Hepatocyte (in vitro differentiated cells): ENCODE results near the gene BCAS3. TPM values are rescaled to one million over a fixed set of nuclear protein-coding genes. Genes with fewer than 3 reads are reported as not detected.

Source experiments
- DNase-seq: peaks from one replicate; pipeline ENCODE4 v3.0.0-alpha.2; 2016; ENCODE audit warnings: low spot score
- H2AFZ ChIP-seq: fragments of 200-600 bp; sonication (generic); 2 replicates; pipeline ENCODE4 v1.6.0; 2016; ENCODE audit warnings: antibody characterized with exemption, mild to moderate bottlenecking
- H3K27ac ChIP-seq: fragments of 200-600 bp; sonication (generic); 2 replicates; pipeline ENCODE4 v1.5.1; 2016; ENCODE audit warnings: mild to moderate bottlenecking
- H3K27me3 ChIP-seq: fragments of 200-600 bp; sonication (generic); 2 replicates; pipeline ENCODE4 v1.6.1; 2016
- H3K36me3 ChIP-seq: fragments of 200-600 bp; sonication (generic); replicated peaks from 2 replicates; pipeline ENCODE4 v1.5.1; 2016; ENCODE audit warnings: low read depth; ENCODE audit not compliant: insufficient read depth
- H3K4me1 ChIP-seq: fragments of 200-600 bp; sonication (generic); 2 replicates; pipeline ENCODE4 v1.5.1; 2016; ENCODE audit warnings: mild to moderate bottlenecking, moderate library complexity; ENCODE audit not compliant: insufficient read depth
- H3K4me2 ChIP-seq: fragments of 200-600 bp; sonication (generic); 2 replicates; pipeline ENCODE4 v1.6.0; 2016
- H3K4me3 ChIP-seq: fragments of 200-600 bp; sonication (generic); 2 replicates; pipeline ENCODE4 v1.5.1; 2016; ENCODE audit warnings: mild to moderate bottlenecking
- H3K79me2 ChIP-seq: fragments of 200-600 bp; sonication (generic); 2 replicates; pipeline ENCODE4 v1.6.0; 2017; ENCODE audit warnings: mild to moderate bottlenecking
- H3K9me2 ChIP-seq: fragments of 200-600 bp; sonication (generic); replicated peaks from 2 replicates; pipeline ENCODE4 v1.6.0; 2017; ENCODE audit warnings: mild to moderate bottlenecking; ENCODE audit not compliant: insufficient read depth
- H3K9me3 ChIP-seq: fragments of 200-600 bp; sonication (generic); 2 replicates; pipeline ENCODE4 v1.5.1; 2016; ENCODE audit warnings: low read depth, mild to moderate bottlenecking
- H4K20me1 ChIP-seq: fragments of 200-600 bp; sonication (generic); 2 replicates; pipeline ENCODE4 v1.6.0; 2016; ENCODE audit warnings: mild to moderate bottlenecking; ENCODE audit not compliant: insufficient read depth, poor library complexity, severe bottlenecking
- EZH2 ChIP-seq: fragments of 200-600 bp; sonication (generic); IDR thresholded peaks from 2 replicates; pipeline ENCODE4 v1.6.1; 2016; ENCODE audit warnings: antibody characterized with exemption, mild to moderate bottlenecking, borderline replicate concordance
- EZH2phosphoT487 ChIP-seq: fragments of 200-600 bp; sonication (generic); IDR thresholded peaks from one replicate; pipeline ENCODE4 v1.6.1; 2018; ENCODE audit warnings: antibody characterized with exemption, mild to moderate bottlenecking, low read depth, moderate library complexity; ENCODE audit not compliant: unreplicated experiment, severe bottlenecking
- WGBS: methylation state at CpG from one replicate; pipeline ENCODE4 v1.1.6; 2016; ENCODE audit warnings: low lambda C conversion rate; ENCODE audit errors: missing lambda C conversion rate; 5-methylcytosine and 5-hydroxymethylcytosine counted together
- polyA plus RNA-seq: library from polyadenylated mRNA; unstranded; fragments of >200 nt; fragmentation: Nextera tagmentation; extraction: Ambion mirVana; gene quantifications from 2 replicates; pipeline ENCODE4 v1.2.1, GENCODE V29; 2016
- total RNA-seq: library from RNA; depleted of rRNA; stranded (reverse); fragments of >200 nt; gene quantifications from 2 replicates; pipeline ENCODE4 v1.2.3, GENCODE V29; 2014
- TF ChIP-seq, protein P1 (sequence below): fragments of 200-600 bp; sonication (generic); IDR thresholded peaks from 2 replicates; pipeline ENCODE4 v1.5.1; 2016; ENCODE audit warnings: antibody characterized with exemption, mild to moderate bottlenecking; ENCODE audit not compliant: poor library complexity

Gene BCAS3
- total and polyA plus RNA-seq, 2 experiments from 2014 or later: 16.5 to 58.8 TPM

DNA sequence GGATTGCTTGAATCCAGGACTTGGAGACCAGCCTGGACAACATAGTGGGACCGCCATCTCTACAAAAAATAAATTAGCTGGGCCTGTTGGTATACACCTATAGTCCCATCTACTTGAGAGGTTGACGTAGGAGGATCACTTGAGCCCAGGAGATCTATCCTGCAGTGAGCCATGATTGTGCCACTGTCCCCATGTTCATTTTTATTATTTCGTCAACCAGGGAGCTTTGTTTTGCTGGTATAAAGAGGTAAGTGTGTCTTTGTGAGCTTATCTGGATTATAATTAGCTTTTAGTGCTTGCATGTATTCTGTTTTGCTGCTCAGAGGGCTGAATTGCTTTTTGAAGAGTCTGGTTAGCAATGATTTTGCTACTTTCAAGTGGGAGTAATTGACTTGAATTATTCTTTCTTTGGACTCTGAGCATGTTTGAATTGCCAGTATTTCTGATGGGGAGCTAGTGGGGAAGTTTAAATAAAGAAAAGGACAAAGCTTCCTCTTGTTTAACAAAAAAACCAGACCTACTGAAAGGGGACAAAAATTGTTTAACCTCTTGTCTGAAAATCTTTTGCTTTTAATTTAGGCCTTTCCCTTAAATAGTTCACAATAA lies 31.6 kb upstream of the BCAS3 start:
- 93% methylated on average over 3 of the region's 3 CpGs for WGBS
- no peaks in the 10 kb centered on the region for H3K9me3 ChIP-seq
- no peaks in the 10 kb centered on the region for H3K9me2 ChIP-seq
- DNase-seq: no peak
- H3K4me1 ChIP-seq: peaks cover 3% of the 10 kb centered on the region
- H2AFZ ChIP-seq: no peak overlapping the region
- no peaks in the 10 kb centered on the region for H3K27me3 ChIP-seq
- H3K36me3 ChIP-seq: no peaks in the 10 kb centered on the region
- no peak for TF ChIP-seq EZH2phosphoT487
- TF ChIP-seq, protein P1, sequence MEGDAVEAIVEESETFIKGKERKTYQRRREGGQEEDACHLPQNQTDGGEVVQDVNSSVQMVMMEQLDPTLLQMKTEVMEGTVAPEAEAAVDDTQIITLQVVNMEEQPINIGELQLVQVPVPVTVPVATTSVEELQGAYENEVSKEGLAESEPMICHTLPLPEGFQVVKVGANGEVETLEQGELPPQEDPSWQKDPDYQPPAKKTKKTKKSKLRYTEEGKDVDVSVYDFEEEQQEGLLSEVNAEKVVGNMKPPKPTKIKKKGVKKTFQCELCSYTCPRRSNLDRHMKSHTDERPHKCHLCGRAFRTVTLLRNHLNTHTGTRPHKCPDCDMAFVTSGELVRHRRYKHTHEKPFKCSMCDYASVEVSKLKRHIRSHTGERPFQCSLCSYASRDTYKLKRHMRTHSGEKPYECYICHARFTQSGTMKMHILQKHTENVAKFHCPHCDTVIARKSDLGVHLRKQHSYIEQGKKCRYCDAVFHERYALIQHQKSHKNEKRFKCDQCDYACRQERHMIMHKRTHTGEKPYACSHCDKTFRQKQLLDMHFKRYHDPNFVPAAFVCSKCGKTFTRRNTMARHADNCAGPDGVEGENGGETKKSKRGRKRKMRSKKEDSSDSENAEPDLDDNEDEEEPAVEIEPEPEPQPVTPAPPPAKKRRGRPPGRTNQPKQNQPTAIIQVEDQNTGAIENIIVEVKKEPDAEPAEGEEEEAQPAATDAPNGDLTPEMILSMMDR: no peak
- no peak for TF ChIP-seq EZH2
- H3K79me2 ChIP-seq: peaks cover 46% of the 10 kb centered on the region
- H3K4me3 ChIP-seq: no peak overlapping the region
- H3K27ac ChIP-seq: no peak overlapping the region
- H4K20me1 ChIP-seq: peaks cover 5% of the 10 kb centered on the region
- no peak overlapping the region for H3K4me2 ChIP-seq

GRCh38 chr17:60646701-60647100 lies 30.9 kb upstream of the BCAS3 start:
- Histone ChIP-seq H3K27me3 (no peaks in the 10 kb centered on the region), H3K9me3 (no peaks in the 10 kb centered on the region), H2AFZ (no peak overlapping the region), H3K4me3 (no peak overlapping the region), H3K9me2 (no peaks in the 10 kb centered on the region), H4K20me1 (no peaks in the 10 kb centered on the region), H3K36me3 (no peaks in the 10 kb centered on the region), H3K4me1 (peaks cover 3% of the 10 kb centered on the region), H3K79me2 (peaks cover 49% of the 10 kb centered on the region), H3K27ac (no peak overlapping the region), H3K4me2 (no peak overlapping the region)
- DNase-seq: no peak
- 82% methylated on average over 3 of the region's 3 CpGs for WGBS
- TF ChIP-seq EZH2phosphoT487 (no peak), EZH2 (no peak)
- TF ChIP-seq, protein P1: no peak

DNA sequence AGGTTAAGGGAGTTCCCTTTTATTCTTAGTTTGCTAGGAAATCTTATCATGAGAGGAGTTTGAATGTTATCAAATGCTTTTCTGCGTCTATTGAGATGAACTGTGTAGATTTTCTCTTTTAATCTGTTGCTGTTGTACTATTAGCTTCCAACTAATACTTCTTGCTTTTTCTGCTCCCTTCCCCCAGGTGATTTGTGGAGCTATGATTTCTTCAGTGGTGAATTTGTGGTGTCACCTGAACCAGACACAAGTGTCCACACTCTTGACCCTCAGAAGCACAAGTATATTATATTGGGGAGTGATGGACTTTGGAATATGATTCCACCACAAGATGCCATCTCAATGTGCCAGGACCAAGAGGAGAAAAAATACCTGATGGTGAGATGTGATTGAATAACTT lies 29.9 kb upstream of the BCAS3 start:
- H3K9me2 ChIP-seq: no peaks in the 10 kb centered on the region
- WGBS: 93% methylated on average over 1 of the region's 1 CpG
- no peak overlapping the region for H3K27ac ChIP-seq
- TF ChIP-seq, protein P1: no peak
- TF ChIP-seq EZH2phosphoT487 (no peak), EZH2 (no peak)
- peaks cover 48% of the 10 kb centered on the region for H3K79me2 ChIP-seq
- no peak overlapping the region for H3K4me3 ChIP-seq
- no peak for DNase-seq
- no peaks in the 10 kb centered on the region for H3K36me3 ChIP-seq
- no peak overlapping the region for H2AFZ ChIP-seq
- no peak overlapping the region for H3K4me2 ChIP-seq
- H4K20me1 ChIP-seq: no peaks in the 10 kb centered on the region
- H3K9me3 ChIP-seq: no peaks in the 10 kb centered on the region
- no peaks in the 10 kb centered on the region for H3K27me3 ChIP-seq
- H3K4me1 ChIP-seq: peaks cover 3% of the 10 kb centered on the region
